NCI-H1105 treated with DMSO at 0.1 percent for 48 hours (cell line): ENCODE data around the gene OVCA2.

Source experiments
- DNase-seq: peaks from one replicate; lab custom pipeline; 2025; lab: John Stamatoyannopoulos, UW

The OVCA2 gene

GRCh38 chr17:2034157-2034556, 7.7 kb upstream of the OVCA2 start:
- DNase-seq, result no peak

DNA sequence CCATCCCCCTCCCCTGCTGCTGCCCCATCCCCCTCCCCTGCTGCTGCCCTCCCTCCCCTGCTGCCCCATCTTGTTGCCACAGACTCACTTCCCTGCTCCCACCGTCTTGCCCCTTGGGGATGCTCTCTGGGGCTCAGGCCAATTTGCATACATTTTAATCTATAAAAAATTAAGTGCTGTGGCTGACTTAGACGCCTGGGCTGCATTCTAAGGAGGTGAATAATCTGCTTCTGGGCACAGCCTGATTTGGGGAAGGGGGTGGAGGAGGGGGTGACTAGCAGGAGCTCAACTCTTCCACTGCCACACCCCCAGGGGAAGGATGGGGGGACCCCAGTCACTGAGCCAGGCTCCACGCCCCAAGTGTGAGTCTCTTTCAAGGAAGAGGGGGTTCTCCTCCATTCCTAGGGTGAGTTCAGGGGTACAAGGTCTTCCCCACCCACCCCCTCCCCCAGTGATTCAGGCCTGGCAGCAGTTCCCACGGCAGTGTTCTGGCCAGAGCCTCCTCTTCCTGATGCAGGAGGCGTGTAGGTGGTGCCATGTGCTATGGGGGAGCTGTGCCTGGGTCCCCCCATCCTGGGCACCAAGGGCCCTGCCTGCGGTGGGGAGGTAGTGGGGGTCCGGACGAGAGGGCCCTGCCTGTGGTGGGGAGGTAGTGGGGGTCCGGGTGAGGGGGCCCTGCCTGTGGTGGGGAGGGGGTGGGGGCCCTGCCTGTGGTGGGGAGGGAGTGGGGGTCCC, 6.8 kb upstream of the OVCA2 start:
- DNase-seq, result no peak

- DNase-seq, result no peak
These were observed 6.0 kb upstream of the OVCA2 start for GRCh38 chr17:2035541-2036488.

DNA sequence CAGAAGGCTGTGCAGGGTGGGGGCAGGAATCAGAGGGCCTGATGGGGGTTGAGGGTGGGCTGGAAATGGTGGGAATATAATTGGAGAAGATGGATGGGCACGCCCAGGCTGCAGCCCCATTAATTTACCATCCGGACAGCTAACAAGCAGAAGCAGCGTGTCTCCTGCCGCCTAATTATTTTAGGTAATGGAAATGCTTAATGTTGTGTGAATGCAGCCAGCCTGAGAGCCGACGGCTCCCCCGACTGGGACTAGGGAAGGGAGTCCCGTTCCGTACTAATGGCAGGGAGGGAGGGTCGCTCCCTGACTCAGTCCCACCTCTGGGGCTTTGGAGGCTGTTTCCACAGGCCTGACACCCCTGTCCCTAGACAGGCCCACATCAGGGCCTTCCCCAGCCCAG, 4.7 kb upstream of the OVCA2 start:
- no peak for DNase-seq

- no peak for DNase-seq
These were observed 1.5 kb upstream of the OVCA2 start for GRCh38 chr17:2040219-2040827.

GRCh38 chr17:2040942-2041560, 771 bp upstream of the OVCA2 start:
- DNase-seq, result no peak

- peak; percentile 17 for DNase-seq
These were observed 597 bp downstream of the OVCA2 start for GRCh38 chr17:2042390-2042847.

- no peak for DNase-seq
These were observed 1.1 kb downstream of the OVCA2 start for GRCh38 chr17:2042933-2043332.

GRCh38 chr17:2043785-2044184, 2.0 kb downstream of the OVCA2 start:
- DNase-seq, result no peak

GRCh38 chr17:2044263-2044894, 2.6 kb downstream of the OVCA2 start:
- DNase-seq, result no peak

DNA sequence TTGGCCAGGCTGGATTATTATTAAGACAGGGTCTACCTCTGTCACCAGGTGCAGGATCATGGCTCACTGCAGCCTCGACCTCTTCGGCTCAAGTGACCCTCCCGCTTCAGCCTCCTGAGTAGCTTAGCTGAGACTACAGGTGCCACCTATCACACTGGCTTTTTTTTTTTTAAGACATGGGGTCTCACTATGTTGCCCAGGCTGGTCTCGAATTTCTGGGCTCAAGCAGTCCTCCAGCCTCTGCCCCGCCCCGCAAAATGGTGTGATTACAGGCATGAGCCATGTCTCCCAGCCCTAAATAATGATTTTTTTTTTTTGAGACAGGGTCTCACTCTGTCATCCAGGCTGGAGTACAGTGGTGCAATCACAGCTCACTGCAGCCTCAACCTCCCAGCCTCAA, 5.8 kb downstream of the OVCA2 start:
- no peak for DNase-seq

GRCh38 chr17:2048805-2049204, 7.0 kb downstream of the OVCA2 start:
- DNase-seq, result no peak

- peak; percentile 30 for DNase-seq
These were observed 7.8 kb downstream of the OVCA2 start for GRCh38 chr17:2049333-2050299.

- peak; percentile 16 for DNase-seq
These were observed 8.7 kb downstream of the OVCA2 start for GRCh38 chr17:2050300-2051060.

- DNase-seq, result peak; percentile 22
These were observed 9.5 kb downstream of the OVCA2 start for GRCh38 chr17:2051061-2051932.

- no peak for DNase-seq
These were observed 10.2 kb downstream of the OVCA2 start for GRCh38 chr17:2051933-2052559.

- peak; percentile 40 for DNase-seq
These were observed 11.8 kb downstream of the OVCA2 start for GRCh38 chr17:2053380-2054261.

DNA sequence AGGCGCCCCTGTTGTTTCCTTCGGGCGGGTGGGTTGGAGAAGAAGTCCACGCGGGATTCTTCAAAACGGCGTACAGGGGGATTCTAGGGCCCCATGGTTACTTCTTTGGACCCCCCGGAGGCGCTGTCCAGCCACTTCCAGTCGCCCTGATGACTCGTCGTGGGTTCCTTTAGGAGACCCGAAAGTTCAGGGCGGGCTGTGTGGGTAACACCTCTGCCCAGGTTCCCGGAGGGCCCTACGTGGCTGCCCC, 12.4 kb downstream of the OVCA2 start:
- no peak for DNase-seq
